K562 (cell line): ENCODE results near the gene NEK5. TPM values are rescaled to one million over a fixed set of nuclear protein-coding genes. Genes with fewer than 3 reads are reported as not detected.
A peak's percentile ranks its signal among the peaks of the same experiment; 100 is the strongest.

Experiments used
- ATAC-seq: fragments of 200-7000 bp; cut with Tn5 transposase; 3 replicates; pipeline ENCODE4 v1.9.1; 2020; ENCODE audit warnings: moderate library complexity
- BruUV-seq: library from RNA; stranded (reverse); fragments of 400-500 nt; replicated peaks from 2 replicates; lab custom pipeline; 2021; lab: Mats Ljungman, UMichigan
- CTCF ChIA-PET: fragments of 300-600 bp; formaldehyde crosslinking; extraction: SDS; loops from one replicate; lab custom pipeline; 2021; ENCODE audit warnings: low intra/inter-chr PET ratio; lab: Yijun Ruan, JAX
- POLR2A ChIA-PET: fragments of 300-600, 350-650 bp; sonication (Branson Sonifier 250); formaldehyde crosslinking; extraction: SDS; loops from one replicate; lab custom pipeline; 2021; ENCODE audit warnings: antibody characterized with exemption, inconsistent platforms; lab: Yijun Ruan, JAX
- DNase-seq, 4 experiments: peaks; one replicate each; pipeline versions ENCODE4 v3.0.0 to v3.0.0-alpha.2; 2011 to 2018; ENCODE audit warnings: low spot score in 3 of 4, mixed read lengths in 3 of 4; ENCODE audit errors: extremely low read depth in 1 of 4
- FAIRE-seq: peaks from 2 replicates; lab custom pipeline; 2011; peaks lifted over from hg19 to GRCh38; lab: Jason Lieb, UNC
- H2AFZ ChIP-seq: 2 replicates; pipeline ENCODE4 v1.6.0; 2011; ENCODE audit warnings: low read depth, low read length, control low read depth, inconsistent platforms
- H3K27ac ChIP-seq: fragments of 200-600 bp; 3 replicates; pipeline ENCODE4 v1.8.0; 2011; ENCODE audit warnings: low read depth, mild to moderate bottlenecking, control low read depth, inconsistent platforms, low read length, moderate library complexity, mixed read lengths; ENCODE audit errors: extremely low read depth
- H3K27me3 ChIP-seq, 2 experiments: fragments of 300-600 bp in 1 of 2; 2 replicates in 1 of 2; 3 replicates in 1 of 2; pipeline versions ENCODE4 v1.6.0 to v1.8.0; 2011; ENCODE audit warnings: inconsistent platforms in 2 of 2, low read length in 2 of 2, mild to moderate bottlenecking in 1 of 2, mixed read lengths in 1 of 2, moderate library complexity in 1 of 2; ENCODE audit not compliant: control insufficient read depth in 2 of 2, insufficient read depth in 2 of 2
- H3K36me3 ChIP-seq: fragments of 300-600 bp; 3 replicates; pipeline ENCODE4 v1.8.0; 2011; ENCODE audit warnings: mild to moderate bottlenecking, low read length, inconsistent platforms; ENCODE audit not compliant: control insufficient read depth, insufficient read depth
- H3K4me1 ChIP-seq, 2 experiments: fragments of 200-600 bp in 1 of 2; replicated peaks in 1 of 2; 2 replicates in 1 of 2; 3 replicates in 1 of 2; pipeline versions ENCODE4 v1.5.1 to v1.8.0; 2011; ENCODE audit warnings: inconsistent platforms in 2 of 2, low read length in 2 of 2, mild to moderate bottlenecking in 1 of 2, mixed read lengths in 1 of 2, moderate library complexity in 1 of 2; ENCODE audit not compliant: control insufficient read depth in 2 of 2, insufficient read depth in 2 of 2
- H3K4me2 ChIP-seq: 2 replicates; pipeline ENCODE4 v1.6.1; 2011; ENCODE audit warnings: low read length, control low read depth, inconsistent platforms, mixed read lengths; ENCODE audit not compliant: insufficient read depth
- H3K4me3 ChIP-seq: fragments of 200-600 bp; sonication (generic), shearing (Covaris generic); 2 replicates; pipeline ENCODE4 v1.5.1; 2016; ENCODE audit warnings: control low read depth, inconsistent platforms
- H3K79me2 ChIP-seq: fragments of 200-600 bp; 3 replicates; pipeline ENCODE4 v1.8.0; 2011; ENCODE audit warnings: low read length, inconsistent platforms; ENCODE audit not compliant: control insufficient read depth, insufficient read depth
- H3K9ac ChIP-seq, 2 experiments: 2 replicates each; pipeline versions ENCODE4 v1.6.0 to v1.6.1; 2011; ENCODE audit warnings: low read depth in 2 of 2, low read length in 2 of 2, control low read depth in 1 of 2, inconsistent platforms in 1 of 2, mild to moderate bottlenecking in 1 of 2, mixed read lengths in 1 of 2; ENCODE audit not compliant: insufficient read depth in 1 of 2
- H3K9me1 ChIP-seq: one replicate; pipeline ENCODE4 v1.6.0; 2011; ENCODE audit warnings: inconsistent platforms, mild to moderate bottlenecking, low read length, moderate library complexity; ENCODE audit not compliant: control insufficient read depth, insufficient read depth
- H3K9me3 ChIP-seq: replicated peaks from 2 replicates; pipeline ENCODE4 v1.5.1; 2011; ENCODE audit warnings: low read depth, low read length, inconsistent platforms; ENCODE audit not compliant: control insufficient read depth, insufficient read depth
- H4K20me1 ChIP-seq: replicated peaks from 2 replicates; pipeline ENCODE4 v1.6.1; 2011; ENCODE audit warnings: low read length, inconsistent platforms, mixed read lengths; ENCODE audit not compliant: control insufficient read depth, insufficient read depth
- ADNP ChIP-seq: fragments of 200-800 bp; sonication (Bioruptor generic); IDR thresholded peaks from 2 replicates; pipeline ENCODE4 v1.6.1; 2016; ENCODE audit warnings: missing genetic modification characterization, missing compliant biosample characterization
- BMI1 ChIP-seq: fragments of 150-350 bp; IDR thresholded peaks from 2 replicates; pipeline ENCODE4 v1.6.1; 2014; ENCODE audit warnings: low read length
- DMBX1 ChIP-seq: fragments of 250-450 bp; sonication (Bioruptor Pico); IDR thresholded peaks from 2 replicates; pipeline ENCODE4 v1.8.0; 2022; ENCODE audit warnings: inconsistent platforms, mild to moderate bottlenecking, moderate library complexity, borderline replicate concordance
- EGR1 ChIP-seq: fragments of 450-650 bp; conservative IDR thresholded peaks from 2 replicates; pipeline ENCODE4 v1.6.1; 2017; ENCODE audit warnings: mild to moderate bottlenecking
- HINFP ChIP-seq: fragments of 450-650 bp; conservative IDR thresholded peaks from 2 replicates; pipeline ENCODE4 v1.6.1; 2016; ENCODE audit warnings: missing genetic modification characterization, low read depth, mild to moderate bottlenecking, control low read depth, missing compliant biosample characterization
- IRF9 ChIP-seq: fragments of 450-650 bp; IDR thresholded peaks from 2 replicates; pipeline ENCODE4 v1.6.1; 2016; ENCODE audit warnings: missing biosample characterization, missing genetic modification characterization
- MECOM ChIP-seq: fragments of 250-450 bp; sonication (Bioruptor Pico); IDR thresholded peaks from 2 replicates; pipeline ENCODE4 v1.8.0; 2022; ENCODE audit warnings: inconsistent platforms
- PTTG1 ChIP-seq: fragments of 450-650 bp; IDR thresholded peaks from 2 replicates; pipeline ENCODE4 v1.6.1; 2016; ENCODE audit warnings: low read depth, mild to moderate bottlenecking, missing genetic modification characterization, missing compliant biosample characterization
- SIN3A ChIP-seq, 2 experiments: fragments of 150-350 bp in 1 of 2; IDR thresholded peaks; 2 replicates each; pipeline ENCODE4 v1.6.1; 2011 to 2016; ENCODE audit warnings: borderline replicate concordance in 2 of 2, low read depth in 2 of 2, low read length in 2 of 2, mild to moderate bottlenecking in 2 of 2, moderate library complexity in 2 of 2; ENCODE audit not compliant: control insufficient read depth in 1 of 2
- SLC30A9 ChIP-seq: fragments of 250-450 bp; sonication (Bioruptor Pico); IDR thresholded peaks from 2 replicates; pipeline ENCODE4 v1.8.0; 2022; ENCODE audit warnings: mild to moderate bottlenecking, moderate library complexity
- TRIM24 ChIP-seq, 2 experiments: fragments of 450-650 bp; IDR thresholded peaks; 2 replicates each; pipeline ENCODE4 v1.6.1; 2016
- ZBTB2 ChIP-seq: fragments of 450-650 bp; IDR thresholded peaks from 2 replicates; pipeline ENCODE4 v1.6.1; 2016; ENCODE audit warnings: antibody characterized with exemption
- ZNF175 ChIP-seq: fragments of 200-800 bp; sonication (Bioruptor generic); IDR thresholded peaks from 2 replicates; pipeline ENCODE4 v1.6.1; 2016; ENCODE audit warnings: low read depth, mild to moderate bottlenecking, missing genetic modification characterization, missing compliant biosample characterization
- ZNF583 ChIP-seq: fragments of 250-450 bp; sonication (Bioruptor Pico); IDR thresholded peaks from 2 replicates; pipeline ENCODE4 v1.4.0; 2020
- ZNF696 ChIP-seq: fragments of 250-450 bp; sonication (Bioruptor Pico); conservative IDR thresholded peaks from 2 replicates; pipeline ENCODE4 v1.4.0; 2020; ENCODE audit warnings: mild to moderate bottlenecking, moderate library complexity
- ZNF740 ChIP-seq, 3 experiments: fragments of 200-800 bp in 1 of 3; sonication (Bioruptor generic) in 1 of 3; sonication (generic) in 1 of 3; formaldehyde crosslinking in 1 of 3; IDR thresholded peaks; 2 replicates each; pipeline versions ENCODE4 v1.6.1 to v1.8.0; 2016 to 2022; ENCODE audit warnings: mild to moderate bottlenecking in 2 of 3, missing compliant biosample characterization in 2 of 3, missing genetic modification characterization in 2 of 3, missing genetic modification reagents in 1 of 3
- ZNF766 ChIP-seq: fragments of 200-800 bp; sonication (Bioruptor generic); conservative IDR thresholded peaks from 2 replicates; pipeline ENCODE4 v1.6.1; 2016; ENCODE audit warnings: missing genetic modification characterization, missing compliant biosample characterization
- WGBS: fragments of 100-300 bp; shearing (Covaris generic); methylation state at CpG from one replicate; pipeline ENCODE4 v1.1.6; 2016; ENCODE audit warnings: low coverage, mixed read lengths; ENCODE audit not compliant: insufficient coverage; ENCODE audit errors: missing lambda C conversion rate; 5-methylcytosine and 5-hydroxymethylcytosine counted together
- in situ Hi-C: fragments of 300-500 bp; cut with MboI; formaldehyde crosslinking; loops from 4 replicates; pipeline ENCODE4 v1.15.0; 2018; ENCODE audit warnings: inconsistent platforms, mixed read lengths
- intact Hi-C: fragments of 100-400 bp; cut with micrococcal nuclease; formaldehyde crosslinking; loops from 2 replicates; pipeline ENCODE4 v1.14.2; 2022
- polyA plus RNA-seq, 8 experiments: library from polyadenylated mRNA; depleted of rRNA in 4 of 8; stranded (reverse) in 5 of 8; unstranded in 3 of 8; fragments of >200 nt; fragmentation: Nextera tagmentation in 2 of 8; fragmentation: Illumina TruSeq in 1 of 8; extraction: Ambion mirVana in 2 of 8; extraction: Trizol in 1 of 8; gene quantifications; 2 replicates each; pipeline versions ENCODE4 v1.2.1 to v1.2.3, GENCODE V29; 2011 to 2014; ENCODE audit warnings: inconsistent platforms in 1 of 8, missing spikeins in 1 of 8
- total RNA-seq, 7 experiments: library from RNA; depleted of rRNA in 6 of 7; stranded (reverse); fragments of >200 nt in 6 of 7; fragmentation: Illumina TruSeq in 2 of 7; extraction: Trizol in 2 of 7; gene quantifications; 2 replicates each; pipeline versions ENCODE4 v1.2.1 to v1.2.3, GENCODE V29; 2011 to 2021; ENCODE audit warnings: low replicate concordance in 1 of 7

The NEK5 gene
- total and polyA plus RNA-seq, 9 of the 15 experiments (the other 6 are each of a cell fraction or from before 2014, with no cell fraction given) = 0.09 to 0.44 (median 0.33) TPM

- H3K4me2 ChIP-seq = peak overlapping the region; percentile 63
- peak overlapping the region; percentile 58; the same call in 1 of the 3 replicates for H3K27ac ChIP-seq
- DNase-seq (peak in 3 of 4 experiments; percentile 9 to 33 (median 26)), FAIRE-seq (peak; percentile 57), ATAC-seq (peak; percentile 57)
- no peaks in the 10 kb centered on the region for H3K9me1 ChIP-seq
- no peaks in the 10 kb centered on the region for H3K27me3 ChIP-seq
- no peaks in the 10 kb centered on the region for H3K36me3 ChIP-seq
- in situ Hi-C loops = no loop called here
- H3K79me2 ChIP-seq = no peaks in the 10 kb centered on the region
- H3K9ac ChIP-seq = peak overlapping the region; percentile 72 to 92; a peak in 3 of 4 replicates
- H3K4me3 ChIP-seq = peak overlapping the region; percentile 68
- no peaks in the 10 kb centered on the region for H3K9me3 ChIP-seq
- peaks cover 8 to 10% of the 10 kb centered on the region in 2 experiments; a peak in 4 of 5 replicates for H3K4me1 ChIP-seq
- H4K20me1 ChIP-seq = no peaks in the 10 kb centered on the region
- 27% methylated on average over 9 of the region's 17 CpGs for WGBS
- BruUV-seq = no TSS peak
- H2AFZ ChIP-seq = peak overlapping the region; percentile 97
- POLR2A ChIA-PET = no interaction called here
- intact Hi-C loops = loop anchor here (10.0 kb wide), 1 partner anchor 296 kb away; the partner anchor contains the start of genes CKAP2 and VPS36
- CTCF ChIA-PET = no interaction called here
- TF ChIP-seq PTTG1 (tag) (peak; percentile 35; the same call in 1 of the 2 replicates), ZBTB2 (no peak), EGR1 (no peak), SIN3A (IDR thresholded peaks at IDR 0.05; ENCODE audit: borderline replicate concordance in 2 of 2, control insufficient read depth in 1 of 2, low read depth in 2 of 2, low read length in 2 of 2) (no peak), SLC30A9 (CRISPR knock-in tag) (no peak), ZNF766 (peak; percentile 57; the same call in 1 of the 2 replicates), ADNP (no peak), BMI1 (no peak), TRIM24 (IDR thresholded peaks at IDR 0.05) (no peak), HINFP (tag) (peak; percentile 61; the same call in 1 of the 2 replicates), MECOM (CRISPR knock-in tag) (0 out of 2 replicates have a peak, but pooled peaks have one; percentile 17), DMBX1 (CRISPR knock-in tag) (peak; percentile 86), ZNF740 (CRISPR knock-in tag; IDR thresholded peaks at IDR 0.05) (no peak), ZNF740 (tag; IDR thresholded peaks at IDR 0.05) (peak in 1 of 2 experiments; percentile 67; a peak in 2 of 4 replicates), ZNF696 (CRISPR knock-in tag) (no peak), ZNF583 (CRISPR knock-in tag) (0 out of 2 replicates have a peak, but pooled peaks have one; percentile 30), ZNF175 (CRISPR knock-in tag) (peak; percentile 69; the same call in 1 of the 2 replicates), IRF9 (tag) (0 out of 2 replicates have a peak, but pooled peaks have one; percentile 38)
Measured at GRCh38 chr13:52158629-52159158, 29.8 kb upstream of the NEK5 start.
